GM12873 (cell line): ENCODE data around the gene XPO5.
A peak's percentile ranks its signal among the peaks of the same experiment; 100 is the strongest.

ENCODE experiments used
- CTCF ChIP-seq: IDR thresholded peaks from 2 replicates; pipeline ENCODE4 v1.5.1; 2012; ENCODE audit warnings: low read depth, mild to moderate bottlenecking, moderate library complexity, low read length, control low read depth; ENCODE audit not compliant: insufficient read depth; ENCODE audit errors: missing control alignments

Gene XPO5

DNA sequence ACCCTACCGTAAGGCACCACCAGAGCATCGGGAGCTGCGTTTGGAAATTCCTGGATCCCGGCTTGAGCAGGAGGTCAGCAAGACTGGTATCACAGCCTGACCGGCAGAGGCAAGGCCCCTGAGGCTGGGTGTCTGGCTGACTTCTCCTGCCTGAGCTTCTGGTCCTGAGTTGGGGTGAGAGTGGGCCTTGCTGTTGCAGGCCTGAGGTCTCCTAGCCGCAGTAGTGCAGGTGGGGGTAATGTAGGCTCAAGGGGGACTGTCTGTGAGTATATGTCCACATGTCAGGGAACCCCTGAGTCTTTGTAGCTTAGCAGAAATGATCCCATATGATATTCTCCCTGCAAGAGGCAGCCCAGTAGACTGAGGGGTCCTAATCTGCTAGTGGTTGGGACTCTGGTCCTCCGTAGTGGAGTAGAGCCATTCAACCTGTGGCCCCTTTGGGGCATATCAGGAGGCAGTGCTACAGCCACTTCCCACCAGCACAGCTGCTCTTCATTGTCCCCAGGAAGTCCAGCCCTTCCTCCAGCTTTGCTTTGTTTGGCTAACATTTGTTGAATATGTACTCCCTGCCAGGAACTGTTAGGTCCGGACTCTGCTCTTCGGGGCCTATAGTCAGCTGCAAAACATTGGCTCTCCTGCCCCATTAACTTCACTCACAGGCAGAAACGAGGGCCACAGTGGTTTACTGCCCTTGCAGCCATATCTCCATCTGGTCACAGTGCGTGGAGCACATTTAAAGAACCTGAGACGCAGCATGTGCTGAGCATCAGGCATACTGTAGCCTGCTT lies 76.6 kb downstream of the XPO5 start:
- no peak for TF ChIP-seq CTCF

DNA sequence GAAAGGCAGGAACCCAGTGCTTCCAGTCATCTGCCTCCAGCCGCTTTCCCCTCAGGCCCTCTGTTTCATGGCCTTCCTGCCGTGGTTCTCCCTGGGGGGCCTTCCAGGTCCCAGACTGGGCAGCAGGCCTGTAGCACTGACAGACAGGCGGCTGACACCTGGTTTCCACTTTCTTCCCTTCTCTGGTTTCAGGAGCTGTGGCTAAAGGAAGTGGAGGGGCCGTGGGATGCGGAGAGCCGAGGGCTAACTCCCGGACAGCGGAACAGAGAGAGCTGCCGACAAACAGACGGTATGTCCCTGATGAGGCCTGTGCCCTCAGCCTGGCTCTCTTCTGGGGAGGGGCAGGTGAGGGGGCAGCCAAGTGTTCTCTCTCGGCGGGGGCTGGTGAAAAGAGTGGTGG lies 78.1 kb downstream of the XPO5 start:
- no peak for TF ChIP-seq CTCF

- no peak for TF ChIP-seq CTCF
Measured at GRCh38 chr6:43497129-43497396, 78.8 kb downstream of the XPO5 start.

- peak; percentile 64 for TF ChIP-seq CTCF
Measured at GRCh38 chr6:43496370-43497128, 79.3 kb downstream of the XPO5 start.

- TF ChIP-seq CTCF, result peak; percentile 18
Measured at GRCh38 chr6:43495409-43495941, 80.4 kb downstream of the XPO5 start.

DNA sequence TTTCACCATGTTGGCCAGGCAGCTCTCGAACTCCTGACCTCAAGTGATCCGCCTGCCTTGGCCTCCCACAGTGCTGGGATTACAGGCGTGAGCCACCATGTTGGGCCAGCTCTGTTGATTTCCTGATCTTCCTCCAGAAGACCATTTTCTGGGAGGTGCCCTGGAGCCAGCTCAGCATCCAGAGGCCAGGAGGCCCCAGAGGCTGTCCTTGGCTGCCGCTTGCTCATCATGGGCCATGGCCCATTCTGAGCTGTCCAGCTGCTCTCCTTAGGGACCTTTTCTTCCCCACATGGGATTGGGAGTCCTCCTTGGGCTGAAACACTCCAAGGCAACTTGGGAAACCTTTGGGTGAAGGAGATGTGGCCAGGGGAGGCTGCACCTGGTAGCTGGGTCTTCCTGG lies 81.1 kb downstream of the XPO5 start:
- no peak for TF ChIP-seq CTCF

- TF ChIP-seq CTCF, result no peak
Measured at GRCh38 chr6:43494321-43494720, 81.5 kb downstream of the XPO5 start.
